DOHH2 (cell line): ENCODE measurements around the gene LAMA2.

Source experiments
- CTCF ChIP-seq: fragments of 200-600 bp; sonication (generic); IDR thresholded peaks from one replicate; pipeline ENCODE4 v1.5.1; 2014; ENCODE audit warnings: antibody characterized with exemption, mild to moderate bottlenecking, low read depth, low read length; ENCODE audit not compliant: poor library complexity, severe bottlenecking
- EZH2phosphoT487 ChIP-seq: fragments of 200-600 bp; sonication (generic); IDR thresholded peaks from 2 replicates; pipeline ENCODE4 v1.6.1; 2017; ENCODE audit warnings: borderline replicate concordance, mild to moderate bottlenecking, antibody characterized with exemption, low read length, moderate library complexity, mixed read lengths

GRCh38 chr6:129184808-129185366 is 301.9 kb downstream of the LAMA2 start:
- TF ChIP-seq CTCF (no peak), EZH2phosphoT487 (no peak)
